Gastroesophageal sphincter (tissue), 3 donors: ENCODE measurements around the gene ALG12.

Experiments
- POLR2A ChIP-seq, 2 donors: fragments of 450-650 bp; IDR thresholded peaks; one replicate each; pipeline ENCODE4 v1.6.1; 2017; ENCODE audit warnings: antibody characterized with exemption in 2 of 2, mild to moderate bottlenecking in 2 of 2, moderate library complexity in 1 of 2
- TF ChIP-seq, protein P1 (sequence below), 4 experiments: fragments of 200-600 bp in 2 of 4; fragments of 450-650 bp in 2 of 4; sonication (generic) in 1 of 4; IDR thresholded peaks; one replicate each; pipeline ENCODE4 v1.5.1; 2017 to 2019; ENCODE audit warnings: antibody characterized with exemption in 4 of 4, mild to moderate bottlenecking in 2 of 4, moderate library complexity in 2 of 4

DNA sequence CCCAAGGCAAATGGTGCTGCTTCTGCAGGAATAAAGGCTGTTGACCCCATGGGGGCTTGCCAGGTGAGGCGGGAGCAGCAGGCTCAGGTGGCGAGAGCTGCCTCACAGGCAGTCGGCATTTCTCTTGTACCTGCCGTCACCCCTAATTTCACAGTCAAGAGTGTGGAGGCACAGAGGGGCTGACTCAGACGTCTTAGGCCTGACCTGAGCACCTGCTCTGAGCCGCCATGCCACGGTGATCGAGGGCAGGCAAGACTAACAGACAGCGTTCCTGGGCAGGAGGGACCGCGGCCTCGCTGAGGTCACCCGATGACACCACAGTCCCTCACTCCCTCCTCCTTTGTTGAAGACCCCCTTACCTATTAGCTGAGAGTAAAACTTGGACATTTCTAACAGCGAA, 5.2 kb downstream of the ALG12 start:
- TF ChIP-seq, protein P1, sequence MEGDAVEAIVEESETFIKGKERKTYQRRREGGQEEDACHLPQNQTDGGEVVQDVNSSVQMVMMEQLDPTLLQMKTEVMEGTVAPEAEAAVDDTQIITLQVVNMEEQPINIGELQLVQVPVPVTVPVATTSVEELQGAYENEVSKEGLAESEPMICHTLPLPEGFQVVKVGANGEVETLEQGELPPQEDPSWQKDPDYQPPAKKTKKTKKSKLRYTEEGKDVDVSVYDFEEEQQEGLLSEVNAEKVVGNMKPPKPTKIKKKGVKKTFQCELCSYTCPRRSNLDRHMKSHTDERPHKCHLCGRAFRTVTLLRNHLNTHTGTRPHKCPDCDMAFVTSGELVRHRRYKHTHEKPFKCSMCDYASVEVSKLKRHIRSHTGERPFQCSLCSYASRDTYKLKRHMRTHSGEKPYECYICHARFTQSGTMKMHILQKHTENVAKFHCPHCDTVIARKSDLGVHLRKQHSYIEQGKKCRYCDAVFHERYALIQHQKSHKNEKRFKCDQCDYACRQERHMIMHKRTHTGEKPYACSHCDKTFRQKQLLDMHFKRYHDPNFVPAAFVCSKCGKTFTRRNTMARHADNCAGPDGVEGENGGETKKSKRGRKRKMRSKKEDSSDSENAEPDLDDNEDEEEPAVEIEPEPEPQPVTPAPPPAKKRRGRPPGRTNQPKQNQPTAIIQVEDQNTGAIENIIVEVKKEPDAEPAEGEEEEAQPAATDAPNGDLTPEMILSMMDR (IDR thresholded peaks at IDR 0.05): no peak
- no peak for TF ChIP-seq POLR2A (IDR thresholded peaks at IDR 0.05)
